ENCODE measurements around the gene NDUFB5. TPM values are rescaled to one million over a fixed set of nuclear protein-coding genes. Genes with fewer than 3 reads are reported as not detected.

NDUFB5 gene
- total and polyA plus RNA-seq, 2 experiments from 2014 or later, result 90.8 to 126 TPM

DNA sequence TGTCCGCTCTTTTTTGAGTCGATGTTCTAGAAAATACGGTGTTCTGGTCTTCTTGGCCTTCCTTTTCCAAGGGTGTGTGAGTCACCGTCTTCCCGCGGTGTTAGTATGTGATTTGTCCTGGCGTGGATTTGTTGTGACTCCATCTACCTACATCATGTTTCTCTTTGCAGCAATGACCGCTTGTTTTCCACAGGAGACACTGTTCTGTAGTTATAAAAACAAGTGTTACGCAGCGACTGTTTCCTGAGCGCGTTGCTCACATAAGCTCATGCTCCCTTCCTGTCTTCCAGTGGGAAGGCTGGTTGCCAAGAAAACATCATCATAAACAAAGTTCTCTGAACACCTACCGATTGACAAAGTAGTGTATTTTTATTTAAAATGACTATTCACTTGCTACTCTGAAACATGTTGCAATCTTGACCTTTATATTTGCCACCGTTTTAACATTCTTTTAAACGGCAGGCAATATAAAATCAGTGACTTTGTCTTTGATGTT, 67.2 kb downstream of the NDUFB5 start:
- no peak for DNase-seq
- no peak for TF ChIP-seq EZH2 (IDR thresholded peaks at IDR 0.05; ENCODE audit: insufficient read depth, poor library complexity, severe bottlenecking)
- Histone ChIP-seq H3K27ac (no peak overlapping the region), H3K9ac (no peak overlapping the region), H3F3A (ENCODE audit: insufficient read depth) (no peaks in the 10 kb centered on the region), H3K36me3 (ENCODE audit: low read depth) (no peaks in the 10 kb centered on the region), H3K9me3 (ENCODE audit: low read depth) (no peaks in the 10 kb centered on the region), H3K4me2 (ENCODE audit: unreplicated experiment) (no peak overlapping the region), H3K4me3 (no peak overlapping the region), H3K27me3 (replicated peaks; ENCODE audit: insufficient read depth) (no peaks in the 10 kb centered on the region), H2AFZ (no peak overlapping the region), H3K9me2 (ENCODE audit: insufficient read depth) (no peaks in the 10 kb centered on the region), H3K79me2 (ENCODE audit: insufficient read depth) (peaks cover 87% of the 10 kb centered on the region), H4K20me1 (ENCODE audit: insufficient read depth) (no peaks in the 10 kb centered on the region), H3K4me1 (ENCODE audit: insufficient read depth) (no peaks in the 10 kb centered on the region)
- in situ Hi-C loops (cut with MboI), result no loop called here
- 85 to 88% methylated on average over 15 of the region's 15 CpGs for WGBS, 2 experiments (ENCODE audit: low coverage in 1 of 2, low lambda C conversion rate in 2 of 2, missing lambda C conversion rate in 2 of 2)

DNA sequence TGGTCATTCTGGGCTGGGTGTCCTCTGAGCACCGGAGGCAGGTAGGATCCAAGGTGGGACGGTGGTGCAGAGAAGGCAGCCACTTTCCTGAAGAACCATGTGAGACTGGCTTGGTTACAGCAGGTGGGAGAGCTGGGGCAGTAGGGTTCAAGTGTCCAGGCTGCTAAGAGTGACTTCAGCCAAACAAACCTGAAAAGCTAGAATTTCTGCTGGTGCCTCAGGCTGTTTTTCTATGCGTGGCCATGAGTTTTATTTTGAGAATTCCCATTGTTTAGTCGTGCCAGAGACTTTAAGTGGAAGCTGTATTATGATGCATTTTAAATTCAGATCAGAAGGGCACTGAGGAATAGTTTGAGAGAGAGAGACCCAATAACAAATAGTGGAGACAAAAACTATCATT, 68.3 kb downstream of the NDUFB5 start:
- no peaks in the 10 kb centered on the region for H3F3A ChIP-seq (ENCODE audit: insufficient read depth)
- H3K27ac ChIP-seq, result no peak overlapping the region
- H3K9me3 ChIP-seq (ENCODE audit: low read depth), result no peaks in the 10 kb centered on the region
- H3K4me2 ChIP-seq (ENCODE audit: unreplicated experiment), result no peak overlapping the region
- peaks cover 87% of the 10 kb centered on the region for H3K79me2 ChIP-seq (ENCODE audit: insufficient read depth)
- H3K36me3 ChIP-seq (ENCODE audit: low read depth), result no peaks in the 10 kb centered on the region
- H3K4me3 ChIP-seq, result no peak overlapping the region
- H2AFZ ChIP-seq, result no peak overlapping the region
- no peak for DNase-seq
- no peaks in the 10 kb centered on the region for H3K4me1 ChIP-seq (ENCODE audit: insufficient read depth)
- in situ Hi-C loops (cut with MboI), result no loop called here
- no peaks in the 10 kb centered on the region for H3K9me2 ChIP-seq (ENCODE audit: insufficient read depth)
- TF ChIP-seq EZH2 (IDR thresholded peaks at IDR 0.05; ENCODE audit: insufficient read depth, poor library complexity, severe bottlenecking) (no peak), EZH2phosphoT487 (IDR thresholded peaks at IDR 0.05; ENCODE audit: insufficient read depth, low read depth) (no peak)
- no peak overlapping the region for H3K9ac ChIP-seq
- 94 to 100% methylated on average over 4 of the region's 4 CpGs for WGBS, 2 experiments (ENCODE audit: low coverage in 1 of 2, low lambda C conversion rate in 2 of 2, missing lambda C conversion rate in 2 of 2)
- H3K27me3 ChIP-seq (replicated peaks; ENCODE audit: insufficient read depth), result no peaks in the 10 kb centered on the region
- H4K20me1 ChIP-seq (ENCODE audit: insufficient read depth), result no peaks in the 10 kb centered on the region

DNA sequence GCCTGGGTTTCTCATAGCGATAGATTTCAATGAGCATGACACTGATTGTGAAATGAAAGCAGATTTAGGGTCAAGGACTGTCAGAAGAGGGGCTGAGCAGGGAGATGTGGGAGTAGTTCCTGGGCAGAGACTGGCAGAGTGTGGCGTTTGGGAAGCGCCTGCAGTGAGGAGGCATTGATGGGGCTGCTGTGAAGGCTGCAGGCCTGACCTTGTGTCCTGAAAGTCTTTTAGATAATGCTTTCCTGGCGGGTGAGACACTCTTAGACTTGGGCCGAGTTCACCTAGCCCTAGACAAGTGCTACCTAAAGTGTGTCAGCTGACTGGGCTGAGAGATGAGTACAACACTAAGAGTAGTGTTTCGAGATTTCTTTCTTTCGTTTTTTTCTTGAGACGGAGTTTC, 68.9 kb downstream of the NDUFB5 start:
- Histone ChIP-seq H2AFZ (no peak overlapping the region), H3K27ac (no peak overlapping the region), H3K36me3 (ENCODE audit: low read depth) (no peaks in the 10 kb centered on the region), H3K4me3 (no peak overlapping the region), H3K4me1 (ENCODE audit: insufficient read depth) (no peaks in the 10 kb centered on the region), H3K79me2 (ENCODE audit: insufficient read depth) (peaks cover 87% of the 10 kb centered on the region), H3K9me3 (ENCODE audit: low read depth) (no peaks in the 10 kb centered on the region), H3F3A (ENCODE audit: insufficient read depth) (no peaks in the 10 kb centered on the region), H4K20me1 (ENCODE audit: insufficient read depth) (no peaks in the 10 kb centered on the region), H3K4me2 (ENCODE audit: unreplicated experiment) (no peak overlapping the region), H3K9me2 (ENCODE audit: insufficient read depth) (no peaks in the 10 kb centered on the region), H3K27me3 (replicated peaks; ENCODE audit: insufficient read depth) (no peaks in the 10 kb centered on the region), H3K9ac (no peak overlapping the region)
- TF ChIP-seq EZH2phosphoT487 (IDR thresholded peaks at IDR 0.05; ENCODE audit: insufficient read depth, low read depth) (no peak), EZH2 (IDR thresholded peaks at IDR 0.05; ENCODE audit: insufficient read depth, poor library complexity, severe bottlenecking) (no peak)
- WGBS, 2 experiments (ENCODE audit: low coverage in 1 of 2, low lambda C conversion rate in 2 of 2, missing lambda C conversion rate in 2 of 2), result 98 to 99% methylated on average over 8 of the region's 8 CpGs
- DNase-seq, result no peak
- in situ Hi-C loops (cut with MboI), result no loop called here

DNA sequence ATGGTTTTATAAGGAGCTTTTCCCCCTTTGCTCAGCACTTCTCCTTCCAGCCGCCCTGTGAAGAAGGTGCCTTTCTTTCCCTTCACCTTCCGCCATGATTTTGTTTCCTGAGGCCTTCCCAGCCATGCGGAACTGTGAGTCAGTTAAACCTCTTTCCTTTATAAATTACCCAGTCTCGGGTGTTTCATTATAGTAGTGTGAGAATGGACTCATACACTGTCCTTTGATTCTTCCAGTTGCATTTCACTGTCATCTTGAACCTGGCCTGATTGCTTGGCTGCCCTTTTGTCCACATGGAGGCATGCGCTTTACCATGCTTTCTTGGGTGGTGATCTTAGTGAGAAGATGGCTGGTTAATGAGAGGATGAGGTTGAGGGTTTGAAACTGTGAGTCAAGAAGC, 71.5 kb downstream of the NDUFB5 start:
- no peaks in the 10 kb centered on the region for H4K20me1 ChIP-seq (ENCODE audit: insufficient read depth)
- H3K4me2 ChIP-seq (ENCODE audit: unreplicated experiment), result no peak overlapping the region
- H3K79me2 ChIP-seq (ENCODE audit: insufficient read depth), result peaks cover 87% of the 10 kb centered on the region
- H3F3A ChIP-seq (ENCODE audit: insufficient read depth), result no peaks in the 10 kb centered on the region
- no peaks in the 10 kb centered on the region for H3K9me2 ChIP-seq (ENCODE audit: insufficient read depth)
- WGBS, 2 experiments (ENCODE audit: low coverage in 1 of 2, low lambda C conversion rate in 2 of 2, missing lambda C conversion rate in 2 of 2), result 97% methylated on average over 5 of the region's 5 CpGs
- no peak for TF ChIP-seq EZH2phosphoT487 (IDR thresholded peaks at IDR 0.05; ENCODE audit: insufficient read depth, low read depth)
- no peak for TF ChIP-seq EZH2 (IDR thresholded peaks at IDR 0.05; ENCODE audit: insufficient read depth, poor library complexity, severe bottlenecking)
- H3K4me1 ChIP-seq (ENCODE audit: insufficient read depth), result 0 out of 2 replicates have a peak, but pooled peaks cover 8% of the 10 kb centered on the region
- no peak overlapping the region for H3K27ac ChIP-seq
- no peak for DNase-seq
- H3K9me3 ChIP-seq (ENCODE audit: low read depth), result no peaks in the 10 kb centered on the region
- no peaks in the 10 kb centered on the region for H3K27me3 ChIP-seq (replicated peaks; ENCODE audit: insufficient read depth)
- no peak overlapping the region for H2AFZ ChIP-seq
- no peak overlapping the region for H3K9ac ChIP-seq
- in situ Hi-C loops (cut with MboI), result no loop called here
- no peak overlapping the region for H3K4me3 ChIP-seq
- no peaks in the 10 kb centered on the region for H3K36me3 ChIP-seq (ENCODE audit: low read depth)

Small RNAs within 50 kb of the gene (small RNA-seq; reads per million reads assigned to genes)
- gene AC090425.1 (ENCODE audit: low read depth, low replicate concordance) (not detected), gene RF01210 (ENCODE audit: low read depth, low replicate concordance) (not detected)

Other genes starting within 250 kb of the NDUFB5 start
- 84.7 and 88.1 TPM in 2 replicates for gene GNB4, start 153.3 kb upstream of the NDUFB5 start, total RNA-seq (2014; rRNA removed; shearing (Covaris generic))
- gene GNB4, start 153.3 kb upstream of the NDUFB5 start, polyA plus RNA-seq (2016; fragmentation: Nextera tagmentation; extraction: Ambion mirVana), result 42.3 and 47.3 TPM in 2 replicates
- 44.5 and 98.6 TPM in 2 replicates for gene ACTL6A, start 41.9 kb upstream of the NDUFB5 start, total RNA-seq (2014; rRNA removed; shearing (Covaris generic))
- 82.9 and 93.5 TPM in 2 replicates for gene ACTL6A, start 41.9 kb upstream of the NDUFB5 start, polyA plus RNA-seq (2016; fragmentation: Nextera tagmentation; extraction: Ambion mirVana)
- 18.6 and 25.0 TPM in 2 replicates for gene MRPL47, start 156 bp upstream of the NDUFB5 start, total RNA-seq (2014; rRNA removed; shearing (Covaris generic))
- gene MRPL47, start 156 bp upstream of the NDUFB5 start, polyA plus RNA-seq (2016; fragmentation: Nextera tagmentation; extraction: Ambion mirVana), result 60.5 and 66.0 TPM in 2 replicates
- 4.6 and 8.2 TPM in 2 replicates for gene USP13, start 48.2 kb downstream of the NDUFB5 start, total RNA-seq (2014; rRNA removed; shearing (Covaris generic))
- gene USP13, start 48.2 kb downstream of the NDUFB5 start, polyA plus RNA-seq (2016; fragmentation: Nextera tagmentation; extraction: Ambion mirVana), result 6.0 and 9.2 TPM in 2 replicates

All from GM23248 (cell line).